GM12891 (cell line): ENCODE data around the gene ZNF791.

Source experiments
- POLR2A ChIP-seq: IDR thresholded peaks from 2 replicates; pipeline ENCODE4 v1.6.1; 2011; ENCODE audit warnings: low read depth, low read length, control low read depth
- POLR2AphosphoS5 ChIP-seq: IDR thresholded peaks from 2 replicates; pipeline ENCODE4 v1.6.1; 2011; ENCODE audit warnings: low read depth, low read length, control low read depth
- SPI1 ChIP-seq: IDR thresholded peaks from 2 replicates; pipeline ENCODE4 v1.6.1; 2011; ENCODE audit warnings: low read depth, low read length, control low read depth
- TAF1 ChIP-seq: IDR thresholded peaks from 2 replicates; pipeline ENCODE4 v1.6.1; 2011; ENCODE audit warnings: low read depth, low read length, control low read depth

- TF ChIP-seq SPI1: no peak
- TF ChIP-seq POLR2A: no peak
- TF ChIP-seq POLR2AphosphoS5: no peak
- no peak for TF ChIP-seq TAF1
Observed at GRCh38 chr19:12656899-12657571, 46.3 kb downstream of the ZNF791 start.
